NCI-H2081 (cell line): ENCODE data around the gene KLK4.
A peak's percentile ranks its signal among the peaks of the same experiment; 100 is the strongest.

Experiments
- DNase-seq, 2 experiments: peaks; one replicate each; lab custom pipeline; 2025; lab: John Stamatoyannopoulos, UW

KLK4 gene

GRCh38 chr19:50911206-50912101, at the start of gene KLK4:
TSS of gene KLK4 (minus strand) at chr19:50911395. CDS start at chr19:50910738, 657 bp downstream.
- DNase-seq: no peak

- DNase-seq: no peak
Measured at GRCh38 chr19:50959731-50960500, 48.7 kb upstream of the KLK4 start.

- no peak for DNase-seq
Measured at GRCh38 chr19:50957587-50957986, 46.4 kb upstream of the KLK4 start.

GRCh38 chr19:50952910-50953309, 41.7 kb upstream of the KLK4 start, which contains the start of gene KLK5:
TSS of gene KLK5 (minus strand) at chr19:50953038. CDS start at chr19:50952657, 381 bp downstream.
- DNase-seq: no peak

GRCh38 chr19:50949861-50950260, 38.7 kb upstream of the KLK4 start:
- DNase-seq: no peak

GRCh38 chr19:50947123-50947522, 35.9 kb upstream of the KLK4 start:
- no peak for DNase-seq

GRCh38 chr19:50944795-50945194, 33.6 kb upstream of the KLK4 start:
- no peak for DNase-seq

- DNase-seq: no peak
Measured at GRCh38 chr19:50943074-50943828, 32.1 kb upstream of the KLK4 start.

- no peak for DNase-seq
Measured at GRCh38 chr19:50939596-50939995, 28.4 kb upstream of the KLK4 start.

GRCh38 chr19:50933640-50934039, 22.4 kb upstream of the KLK4 start:
- DNase-seq: no peak

- no peak for DNase-seq
Measured at GRCh38 chr19:50932690-50933083, 21.5 kb upstream of the KLK4 start.

- no peak for DNase-seq
Measured at GRCh38 chr19:50932018-50932689, 21.0 kb upstream of the KLK4 start.

GRCh38 chr19:50931023-50931422, 19.8 kb upstream of the KLK4 start:
- DNase-seq: no peak

GRCh38 chr19:50928831-50929230, 17.6 kb upstream of the KLK4 start:
- DNase-seq: no peak

- DNase-seq: no peak
Measured at GRCh38 chr19:50926144-50926543, 14.9 kb upstream of the KLK4 start.

GRCh38 chr19:50925734-50926133, 14.5 kb upstream of the KLK4 start:
- DNase-seq: no peak

GRCh38 chr19:50924586-50924985, 13.4 kb upstream of the KLK4 start:
- no peak for DNase-seq

- peak; percentile 84 to 89 for DNase-seq
Measured at GRCh38 chr19:50922317-50922853, 11.2 kb upstream of the KLK4 start.

- DNase-seq: peak; percentile 29 to 58
Measured at GRCh38 chr19:50921426-50922316, 10.5 kb upstream of the KLK4 start.

- DNase-seq: no peak
Measured at GRCh38 chr19:50916069-50916468, 4.9 kb upstream of the KLK4 start.
